GM19452 (cell line): Measurements from ENCODE around the gene ZNF775.

Experiments used
- ATAC-seq: cut with Tn5 transposase; IDR thresholded peaks from one replicate; pipeline ENCODE4 v1.9.1; 2021; ENCODE audit not compliant: unreplicated experiment

The ZNF775 gene

DNA sequence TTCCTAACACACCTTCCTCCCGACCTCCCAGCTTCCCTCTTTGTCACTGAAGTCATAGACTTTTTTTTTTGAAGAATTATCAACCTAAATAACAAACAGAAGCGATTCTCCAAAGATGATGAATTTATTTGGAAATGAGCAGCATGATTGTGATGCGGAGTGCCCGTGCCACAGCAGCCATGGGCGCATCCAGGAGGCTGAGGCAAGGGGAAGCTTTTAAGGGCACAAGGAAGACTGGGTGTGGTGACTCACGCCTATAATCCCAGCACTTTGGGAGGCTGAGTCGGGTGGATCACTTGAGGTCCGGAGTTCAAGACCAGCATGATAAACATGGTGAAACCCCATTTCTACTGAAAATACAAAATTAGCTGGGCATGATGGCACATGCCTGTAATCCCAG is 55.1 kb downstream of the ZNF775 start:
- no peak for ATAC-seq

DNA sequence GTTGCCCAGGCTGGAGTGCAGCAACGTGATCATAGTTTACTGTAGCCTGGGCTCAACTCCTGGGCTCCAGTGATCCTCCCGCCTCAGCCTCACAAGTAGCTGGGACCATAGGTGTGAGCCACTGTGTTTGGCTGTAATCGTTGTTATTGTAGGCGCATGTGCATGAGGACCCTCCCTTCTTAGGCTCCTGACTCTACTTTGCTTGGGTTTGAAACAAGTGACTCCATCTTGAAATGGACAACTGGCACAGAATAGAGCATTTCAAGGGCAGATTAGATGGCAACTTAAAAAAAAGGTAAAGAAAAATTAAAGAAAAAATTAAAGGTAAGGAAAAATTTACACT is 55.9 kb downstream of the ZNF775 start:
- ATAC-seq = no peak

DNA sequence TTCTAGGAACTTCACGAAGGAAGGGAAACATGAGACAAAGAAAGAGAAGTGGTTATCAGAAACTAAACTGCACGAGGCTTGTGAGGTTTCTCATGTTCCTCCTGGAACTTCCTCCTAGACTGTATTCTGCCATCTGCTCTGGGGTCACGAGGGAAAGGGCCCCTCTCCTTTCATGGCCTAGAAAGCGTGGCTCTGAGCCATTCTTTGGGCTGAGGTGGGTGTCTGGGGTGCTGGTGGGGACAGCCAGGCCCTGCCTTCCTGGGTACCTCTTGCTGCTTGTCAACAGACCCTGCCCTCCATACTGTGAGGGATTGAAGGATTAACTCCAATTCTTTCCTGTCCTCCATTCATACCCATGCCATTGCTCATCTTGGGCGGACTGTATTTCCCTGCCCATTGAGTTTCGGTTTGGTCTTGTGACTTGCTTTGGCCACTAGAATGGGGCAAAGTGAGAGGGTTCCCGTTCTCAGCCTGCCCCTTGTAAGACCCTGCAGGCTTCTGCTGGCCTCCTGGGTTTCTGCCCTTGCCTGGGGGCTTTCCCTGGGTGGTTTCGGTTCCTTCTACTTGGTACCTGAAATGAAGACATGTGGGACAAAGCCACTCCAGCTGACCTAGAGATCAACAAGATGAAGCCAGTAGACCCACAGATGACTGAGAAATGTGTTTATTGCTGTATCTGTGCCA is 56.4 kb downstream of the ZNF775 start:
- ATAC-seq = peak; percentile 91

DNA sequence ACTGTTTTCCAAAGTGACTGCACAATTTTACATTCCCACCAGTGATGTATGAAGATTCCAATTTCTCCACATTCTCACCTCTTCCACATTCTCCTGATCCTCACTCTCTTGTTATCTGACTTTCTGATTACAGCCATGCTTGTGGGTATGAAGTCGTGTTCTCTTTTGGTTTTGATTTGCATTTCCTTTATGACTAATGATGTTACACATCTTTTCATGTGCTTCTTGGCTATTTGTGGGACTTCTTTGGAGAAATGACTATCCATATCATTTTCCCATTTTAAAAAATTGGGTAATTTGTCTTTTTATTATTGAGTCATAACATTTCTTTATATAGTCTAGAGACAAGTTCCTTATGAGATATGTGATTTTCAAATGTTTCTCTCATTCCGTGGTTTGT is 60.8 kb downstream of the ZNF775 start:
- no peak for ATAC-seq

DNA sequence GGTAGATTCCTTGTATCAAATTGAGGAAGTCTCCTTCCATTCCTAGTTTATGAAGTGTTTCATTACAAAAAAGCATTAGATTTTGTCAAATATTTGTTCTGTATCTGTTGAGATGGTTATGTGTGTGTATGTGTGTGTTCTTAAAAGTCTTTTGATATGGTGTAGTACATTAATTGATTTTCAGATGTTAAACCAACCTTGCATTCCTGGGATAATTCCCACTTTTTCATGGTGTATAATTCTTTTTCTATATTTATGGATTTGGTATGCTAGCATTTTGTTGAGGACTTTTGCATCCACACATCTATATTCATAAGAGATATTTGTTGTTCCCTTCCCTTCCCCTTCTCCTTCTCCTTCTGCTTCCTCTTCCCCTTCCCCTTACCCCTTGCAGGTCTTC is 62.4 kb downstream of the ZNF775 start:
- no peak for ATAC-seq

DNA sequence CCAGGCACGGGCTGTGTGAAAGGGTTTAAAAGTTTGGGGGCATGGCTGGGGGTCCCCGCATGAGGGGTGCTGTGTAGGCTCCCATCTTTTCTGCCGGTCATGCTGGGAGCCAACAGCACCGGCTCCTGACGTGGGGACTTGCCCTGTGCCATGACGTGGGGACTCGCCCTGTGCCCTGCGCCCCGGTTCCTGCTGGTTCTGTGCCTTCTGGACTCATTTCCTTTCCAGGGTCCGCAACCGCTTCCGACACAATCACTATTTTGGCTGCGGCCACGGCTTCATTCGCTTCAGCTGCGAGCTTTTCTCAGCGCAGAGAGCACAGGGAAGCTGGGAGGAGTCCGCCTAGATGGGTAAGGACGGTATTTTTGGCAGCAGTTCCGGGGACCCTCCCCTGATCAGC is 63.7 kb downstream of the ZNF775 start:
- no peak for ATAC-seq

DNA sequence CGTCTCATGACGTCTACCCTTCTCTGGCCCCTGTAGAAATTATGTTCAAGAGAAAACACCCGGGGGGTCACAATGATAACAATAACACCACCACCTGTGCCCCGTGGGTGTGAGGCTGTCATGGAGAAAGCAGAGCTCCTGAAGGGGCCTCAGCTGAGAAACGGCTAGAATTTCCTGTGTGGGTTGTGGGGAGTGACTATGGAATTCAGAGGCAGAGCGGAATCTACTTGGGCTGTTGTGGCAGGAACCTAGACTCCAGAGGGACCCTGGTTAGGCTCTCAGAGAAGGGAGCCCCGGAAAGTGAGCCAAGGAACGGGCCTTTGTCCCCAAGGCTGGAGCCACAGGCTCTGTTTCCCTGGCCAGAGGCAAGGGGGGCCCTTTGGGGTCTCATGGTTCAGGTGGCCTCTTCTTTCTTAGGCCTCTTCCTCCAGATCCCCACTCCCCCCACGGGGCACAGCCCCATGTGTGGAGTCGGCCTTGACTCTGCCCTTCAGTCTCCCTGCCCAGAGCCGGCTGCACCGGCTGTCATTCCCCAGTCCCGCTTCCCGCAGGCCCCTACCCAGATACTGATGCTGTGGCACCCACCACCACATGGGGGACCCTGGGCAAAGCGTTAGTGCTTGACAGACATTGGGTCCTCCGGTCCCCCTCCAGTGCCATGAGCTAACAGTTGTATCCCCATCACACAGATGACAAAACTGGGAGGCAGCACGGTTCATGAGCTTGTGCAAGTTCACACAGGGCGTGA is 64.8 kb downstream of the ZNF775 start:
- ATAC-seq = no peak

DNA sequence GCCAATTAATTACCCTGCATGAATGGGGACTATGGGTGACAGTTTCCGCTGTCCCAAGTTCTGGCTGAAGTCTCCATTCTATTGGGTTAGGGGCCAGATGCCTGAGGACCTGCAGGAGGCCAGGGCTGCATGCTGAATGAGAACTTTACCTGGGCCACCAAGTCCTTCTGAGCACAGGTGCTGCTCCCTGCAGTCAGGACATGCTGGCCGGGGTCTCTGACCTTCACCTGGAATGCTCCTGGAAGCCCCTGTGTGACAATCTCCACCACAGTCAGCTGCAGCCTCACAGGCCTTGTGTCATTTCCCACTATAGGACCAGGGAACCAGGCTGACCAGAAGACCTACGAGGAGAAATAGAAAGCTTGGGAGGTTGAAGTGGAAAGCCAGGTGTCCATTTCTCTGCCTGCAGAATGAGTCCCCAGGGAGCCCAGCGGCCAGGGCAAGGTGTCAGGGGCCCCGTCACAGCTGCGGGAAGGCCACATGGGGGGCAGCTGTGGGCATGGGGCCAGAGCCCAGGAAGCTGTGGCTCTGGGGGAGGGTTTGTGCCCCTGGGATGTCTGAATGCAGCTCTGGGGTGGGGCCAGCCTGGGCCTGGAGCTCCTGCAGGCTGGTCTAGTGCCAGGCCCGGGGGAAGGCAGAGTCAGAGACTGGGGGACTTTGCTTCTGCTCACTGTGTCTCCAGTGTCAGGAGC is 65.7 kb downstream of the ZNF775 start:
- ATAC-seq = no peak

DNA sequence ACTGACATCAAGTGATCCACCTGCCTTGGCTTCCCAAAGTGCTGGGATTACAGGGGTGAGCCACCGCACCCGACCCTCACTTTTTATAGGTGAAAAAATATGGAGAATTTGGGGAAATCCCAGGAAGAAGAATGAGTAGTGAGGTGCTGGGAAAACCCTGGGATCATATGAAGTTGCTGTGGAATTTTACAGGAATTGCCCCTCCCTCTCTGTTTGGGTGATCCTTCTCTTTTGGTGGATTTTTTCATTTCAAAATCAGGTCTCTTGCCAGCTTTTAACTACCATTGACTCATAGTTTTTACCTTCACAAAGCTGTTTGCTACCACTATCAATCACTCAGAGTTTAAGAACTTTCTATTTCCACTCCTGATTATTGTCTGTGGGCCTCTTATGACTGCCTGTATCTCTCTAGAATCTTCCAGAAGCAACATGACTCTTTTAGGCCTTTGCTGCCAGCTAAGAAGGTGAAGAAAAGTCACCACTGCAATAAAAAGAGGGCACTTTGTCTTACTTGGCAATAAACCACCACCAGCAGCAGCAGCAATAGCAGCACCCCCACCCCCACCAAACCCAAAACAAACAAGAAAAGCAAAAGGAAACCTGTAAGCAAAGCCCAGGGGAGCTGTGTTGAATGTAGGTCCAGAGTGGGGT is 67.3 kb downstream of the ZNF775 start:
- no peak for ATAC-seq
